GM12872 (cell line): ENCODE results near the gene STIM1.

Experiments used
- CTCF ChIP-seq: IDR thresholded peaks from 3 replicates; pipeline ENCODE4 v1.5.1; 2011; ENCODE audit warnings: low read depth, mild to moderate bottlenecking, low read length, moderate library complexity; ENCODE audit not compliant: insufficient read depth

The STIM1 gene

GRCh38 chr11:3831378-3832239 is 23.9 kb upstream of the STIM1 start:
- TF ChIP-seq CTCF, result no peak

GRCh38 chr11:3832816-3833215 is 22.6 kb upstream of the STIM1 start:
- TF ChIP-seq CTCF, result no peak

- no peak for TF ChIP-seq CTCF
Observed at GRCh38 chr11:3833449-3833848, 22.0 kb upstream of the STIM1 start.

GRCh38 chr11:3834349-3834663 is 21.2 kb upstream of the STIM1 start:
- TF ChIP-seq CTCF, result no peak

GRCh38 chr11:3834664-3835461 is 20.6 kb upstream of the STIM1 start:
- TF ChIP-seq CTCF, result no peak

GRCh38 chr11:3835751-3836150 is 19.7 kb upstream of the STIM1 start:
- no peak for TF ChIP-seq CTCF

GRCh38 chr11:3836903-3837302 is 18.6 kb upstream of the STIM1 start:
- no peak for TF ChIP-seq CTCF
